ENCODE measurements around the gene CNTNAP2. TPM values are rescaled to one million over a fixed set of nuclear protein-coding genes. Genes with fewer than 3 reads are reported as not detected.

The CNTNAP2 gene
- total RNA-seq, 4 donors from 2014 or later = 0.25 to 0.89 (median 0.30) TPM; not detected in 1

- Histone ChIP-seq H3K27me3 (no peaks in the 10 kb centered on the region), H3K27ac (no peak overlapping the region), H3K36me3 (no peaks in the 10 kb centered on the region), H3K4me3 (no peak overlapping the region), H3K9me3 (no peaks in the 10 kb centered on the region), H3K4me1 (no peaks in the 10 kb centered on the region)
- DNase-seq (ENCODE audit: low spot score in 2 of 2) = no peak
- TF ChIP-seq POLR2A (IDR thresholded peaks at IDR 0.05) (no peak), CTCF (IDR thresholded peaks at IDR 0.05) (peak in 1 of 2 donors; percentile 42), EP300 (IDR thresholded peaks at IDR 0.05) (no peak)
- WGBS = 5% methylated on average over 4 of the region's 4 CpGs
These were observed 26.5 kb upstream of the CNTNAP2 start for GRCh38 chr7:146090023-146090645.

- no peak for TF ChIP-seq POLR2A (IDR thresholded peaks at IDR 0.05)
- TF ChIP-seq POLR2AphosphoS5 (IDR thresholded peaks at IDR 0.05) = no peak
- no peak for TF ChIP-seq CTCF (IDR thresholded peaks at IDR 0.05)
- no peak for TF ChIP-seq EP300 (IDR thresholded peaks at IDR 0.05)
- no peak overlapping the region for H3K4me3 ChIP-seq
- H3K27me3 ChIP-seq = no peaks in the 10 kb centered on the region
- no peak for DNase-seq (ENCODE audit: low spot score in 2 of 2)
- WGBS = 66% methylated on average over 4 of the region's 4 CpGs
- H3K9me3 ChIP-seq = no peaks in the 10 kb centered on the region
- no peaks in the 10 kb centered on the region for H3K36me3 ChIP-seq
- no peaks in the 10 kb centered on the region for H3K4me1 ChIP-seq
- no peak overlapping the region for H3K27ac ChIP-seq
These were observed 22.2 kb upstream of the CNTNAP2 start for GRCh38 chr7:146094356-146094755.

GRCh38 chr7:146096994-146097393 is 19.6 kb upstream of the CNTNAP2 start:
- no peak for TF ChIP-seq EP300 (IDR thresholded peaks at IDR 0.05)
- no peak for TF ChIP-seq CTCF (IDR thresholded peaks at IDR 0.05)
- TF ChIP-seq POLR2AphosphoS5 (IDR thresholded peaks at IDR 0.05) = no peak
- Histone ChIP-seq H3K36me3 (no peaks in the 10 kb centered on the region), H3K27me3 (no peaks in the 10 kb centered on the region), H3K27ac (no peak overlapping the region), H3K4me3 (no peak overlapping the region), H3K9me3 (no peaks in the 10 kb centered on the region), H3K4me1 (no peaks in the 10 kb centered on the region)
- no peak for DNase-seq (ENCODE audit: low spot score in 2 of 2)
- 59% methylated on average over 5 of the region's 5 CpGs for WGBS

GRCh38 chr7:146106319-146106718 is 10.3 kb upstream of the CNTNAP2 start:
- WGBS = 50% methylated on average over 3 of the region's 3 CpGs
- no peak for DNase-seq (ENCODE audit: low spot score in 2 of 2)
- H3K27ac ChIP-seq = no peak overlapping the region

GRCh38 chr7:146112755-146113154 is 3.8 kb upstream of the CNTNAP2 start:
- DNase-seq (ENCODE audit: low spot score in 2 of 2) = no peak
- peaks cover 16% of the 10 kb centered on the region for H3K27me3 ChIP-seq
- no peaks in the 10 kb centered on the region for H3K9me3 ChIP-seq
- 62% methylated on average over 1 of the region's 1 CpG for WGBS
- peaks cover 14% of the 10 kb centered on the region for H3K4me1 ChIP-seq
- no peak for TF ChIP-seq POLR2A (IDR thresholded peaks at IDR 0.05)
- TF ChIP-seq POLR2AphosphoS5 (IDR thresholded peaks at IDR 0.05) = no peak
- no peak for TF ChIP-seq EP300 (IDR thresholded peaks at IDR 0.05)
- no peak for TF ChIP-seq CTCF (IDR thresholded peaks at IDR 0.05)
- H3K4me3 ChIP-seq = no peak overlapping the region
- H3K36me3 ChIP-seq = no peaks in the 10 kb centered on the region
- no peak overlapping the region for H3K27ac ChIP-seq

More at GRCh38 chr7:146106319-146106718, 10.3 kb upstream of the CNTNAP2 start:
- Histone ChIP-seq H3K27me3 (no peaks in the 10 kb centered on the region), H3K4me1 (no peaks in the 10 kb centered on the region), H3K36me3 (no peaks in the 10 kb centered on the region), H3K9me3 (no peaks in the 10 kb centered on the region), H3K4me3 (no peak overlapping the region)
- TF ChIP-seq EP300 (IDR thresholded peaks at IDR 0.05) (no peak), POLR2AphosphoS5 (IDR thresholded peaks at IDR 0.05) (no peak), POLR2A (IDR thresholded peaks at IDR 0.05) (no peak), CTCF (IDR thresholded peaks at IDR 0.05) (no peak)

All from suprapubic skin (tissue), 4 donors.